Gastroesophageal sphincter (tissue), 4 donors: Measurements from ENCODE around the gene CCDC28A. TPM values are rescaled to one million over a fixed set of nuclear protein-coding genes. Genes with fewer than 3 reads are reported as not detected.

Experiments
- ATAC-seq: fragments of 150-250 bp; one replicate; pipeline ENCODE4 v1.9.1; 2016; ENCODE audit warnings: mild to moderate bottlenecking, moderate library complexity
- H3K27ac ChIP-seq, 4 donors: fragments of 200-600 bp; sonication (generic) in 3 of 4; 1 replicate in 3 of 4; 2 replicates in 1 of 4; pipeline ENCODE4 v1.5.1; 2016 to 2019
- H3K27me3 ChIP-seq: fragments of 200-600 bp; sonication (generic); one replicate; pipeline ENCODE4 v1.5.1; 2019
- H3K36me3 ChIP-seq, 2 donors: fragments of 200-600 bp; sonication (generic); one replicate each; pipeline ENCODE4 v1.5.1; 2019; ENCODE audit warnings: control low read depth in 1 of 2
- H3K4me1 ChIP-seq, 3 donors: fragments of 200-600 bp; sonication (generic); 1 replicate in 2 of 3; 2 replicates in 1 of 3; pipeline ENCODE4 v1.5.1; 2016 to 2019; ENCODE audit warnings: control low read depth in 2 of 3
- H3K4me3 ChIP-seq, 2 donors: fragments of 200-600 bp; sonication (generic); one replicate each; pipeline ENCODE4 v1.5.1; 2019; ENCODE audit warnings: mild to moderate bottlenecking in 1 of 2, moderate library complexity in 1 of 2
- H3K9me3 ChIP-seq, 3 donors: fragments of 200-600 bp; sonication (generic); one replicate each; pipeline ENCODE4 v1.5.1; 2017 to 2019; ENCODE audit warnings: control low read depth in 2 of 3
- CTCF ChIP-seq, 4 experiments: fragments of 200-600 bp in 2 of 4; fragments of 450-650 bp in 2 of 4; sonication (generic) in 1 of 4; IDR thresholded peaks; one replicate each; pipeline ENCODE4 v1.5.1; 2017 to 2019; ENCODE audit warnings: antibody characterized with exemption in 4 of 4, mild to moderate bottlenecking in 2 of 4, moderate library complexity in 2 of 4
- EP300 ChIP-seq: sonication (generic); formaldehyde crosslinking; IDR thresholded peaks from one replicate; pipeline ENCODE4 v1.6.1; 2017; ENCODE audit warnings: antibody characterized with exemption, mild to moderate bottlenecking
- POLR2A ChIP-seq, 2 donors: fragments of 450-650 bp; IDR thresholded peaks; one replicate each; pipeline ENCODE4 v1.6.1; 2017; ENCODE audit warnings: antibody characterized with exemption in 2 of 2, mild to moderate bottlenecking in 2 of 2, moderate library complexity in 1 of 2
- POLR2AphosphoS5 ChIP-seq: sonication (generic); formaldehyde crosslinking; IDR thresholded peaks from one replicate; pipeline ENCODE4 v1.6.1; 2017; ENCODE audit warnings: antibody characterized with exemption
- WGBS, 2 donors: methylation state at CpG; one replicate each; pipeline ENCODE4 v1.1.5; 2018; ENCODE audit warnings: low coverage in 1 of 2; 5-methylcytosine and 5-hydroxymethylcytosine counted together
- total RNA-seq, 4 donors: library from RNA; depleted of rRNA; stranded (reverse); fragments of >200 nt; gene quantifications; one replicate each; pipeline ENCODE4 v1.1.0, GENCODE V29; 2016

CCDC28A gene
- total RNA-seq, 4 donors from 2014 or later = 14.7 to 33.1 (median 16.7) TPM

- H3K4me3 ChIP-seq = no peak overlapping the region
- no peak overlapping the region for H3K27ac ChIP-seq
- WGBS, 2 donors = 61 to 81% methylated on average over 3 to 4 of the region's 4 CpGs
- H3K4me1 ChIP-seq = no peaks in the 10 kb centered on the region
- no peaks in the 10 kb centered on the region for H3K36me3 ChIP-seq
- H3K9me3 ChIP-seq = no peaks in the 10 kb centered on the region
- H3K27me3 ChIP-seq = no peaks in the 10 kb centered on the region
- no peak for ATAC-seq
- TF ChIP-seq POLR2A (IDR thresholded peaks at IDR 0.05) = no peak
- no peak for TF ChIP-seq POLR2AphosphoS5
- TF ChIP-seq CTCF (IDR thresholded peaks at IDR 0.05) = no peak
- no peak for TF ChIP-seq EP300
Observed at GRCh38 chr6:138757136-138757535, 16.4 kb upstream of the CCDC28A start.

GRCh38 chr6:138765896-138766655 is 7.5 kb upstream of the CCDC28A start:
- Histone ChIP-seq H3K4me3 (no peak overlapping the region), H3K4me1 (no peaks in the 10 kb centered on the region), H3K36me3 (no peaks in the 10 kb centered on the region), H3K27ac (no peak overlapping the region), H3K27me3 (no peaks in the 10 kb centered on the region), H3K9me3 (no peaks in the 10 kb centered on the region)
- TF ChIP-seq CTCF (IDR thresholded peaks at IDR 0.05) = peak; percentile 52 to 72 (median 68)
- no peak for TF ChIP-seq POLR2AphosphoS5
- no peak for ATAC-seq
- WGBS, 2 donors = 87% methylated on average over 3 of the region's 3 CpGs

- H3K4me1 ChIP-seq = peaks cover 0 to 10% (median 3%) of the 10 kb centered on the region in 3 donors
- H3K27me3 ChIP-seq = no peaks in the 10 kb centered on the region
- no peaks in the 10 kb centered on the region for H3K36me3 ChIP-seq
- WGBS, 2 donors = 56 to 75% methylated on average over 4 to 5 of the region's 6 CpGs
- no peak overlapping the region for H3K4me3 ChIP-seq
- H3K9me3 ChIP-seq = no peaks in the 10 kb centered on the region
- TF ChIP-seq POLR2A (IDR thresholded peaks at IDR 0.05) (no peak), POLR2AphosphoS5 (no peak), CTCF (IDR thresholded peaks at IDR 0.05) (no peak), EP300 (no peak)
- no peak overlapping the region for H3K27ac ChIP-seq
- ATAC-seq = no peak
Observed at GRCh38 chr6:138769102-138769676, 4.4 kb upstream of the CCDC28A start.

- Histone ChIP-seq H3K36me3 (peaks cover 0 to 21% of the 10 kb centered on the region in 2 donors), H3K27me3 (no peaks in the 10 kb centered on the region), H3K27ac (peak overlapping the region; percentile 37 to 98 (median 93)), H3K4me3 (peak overlapping the region; percentile 55 to 80), H3K9me3 (no peaks in the 10 kb centered on the region), H3K4me1 (peaks cover 3 to 29% (median 9%) of the 10 kb centered on the region in 3 donors)
- TF ChIP-seq POLR2A (IDR thresholded peaks at IDR 0.05) (no peak), POLR2AphosphoS5 (no peak), CTCF (IDR thresholded peaks at IDR 0.05) (no peak), EP300 (no peak)
- 9 to 10% methylated on average over 6 to 8 of the region's 8 CpGs for WGBS, 2 donors
- no peak for ATAC-seq
Observed at GRCh38 chr6:138772596-138773176, 883 bp upstream of the CCDC28A start.
